Activated CD4-positive, alpha-beta T cell treated with anti-CD3 and anti-CD28 coated beads, Interleukin-2, Interleukin-4, amounts not matched to agents 100 ng/mL and 50 ng/mL, durations not matched to agents 16 hours and 8 hours (primary cell): ENCODE measurements around the gene NOTCH4.
A peak's percentile ranks its signal among the peaks of the same experiment; 100 is the strongest.
"Not testable (repeated sequence)": the region's sequence is repeated elsewhere in the genome, so short reads cannot be mapped to it uniquely, and the experiment has no call there.

Experiments
- DNase-seq: peaks from one replicate; pipeline ENCODE4 v3.0.0-alpha.2; 2020; ENCODE audit warnings: low spot score

The NOTCH4 gene

DNA sequence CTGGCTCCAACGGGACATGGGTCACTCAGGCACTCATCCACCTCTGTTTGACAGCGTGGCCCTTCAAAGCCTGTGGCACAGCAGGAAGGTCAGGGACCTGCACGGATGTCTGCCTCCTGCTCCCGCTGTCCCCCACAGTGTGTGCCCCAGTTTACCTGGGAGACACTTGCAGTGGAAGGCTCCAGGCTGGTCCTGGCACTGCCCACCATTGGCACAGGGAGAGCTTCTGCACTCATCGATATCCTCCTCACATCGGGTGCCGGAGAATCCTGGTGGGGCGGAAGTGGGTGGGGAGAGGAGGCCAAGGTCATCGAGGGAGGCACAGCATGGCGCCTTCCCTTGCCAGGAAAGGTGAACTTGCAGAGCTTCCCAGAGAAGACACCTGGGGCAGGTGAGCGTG lies 6.9 kb downstream of the NOTCH4 start:
- DNase-seq: no peak

DNA sequence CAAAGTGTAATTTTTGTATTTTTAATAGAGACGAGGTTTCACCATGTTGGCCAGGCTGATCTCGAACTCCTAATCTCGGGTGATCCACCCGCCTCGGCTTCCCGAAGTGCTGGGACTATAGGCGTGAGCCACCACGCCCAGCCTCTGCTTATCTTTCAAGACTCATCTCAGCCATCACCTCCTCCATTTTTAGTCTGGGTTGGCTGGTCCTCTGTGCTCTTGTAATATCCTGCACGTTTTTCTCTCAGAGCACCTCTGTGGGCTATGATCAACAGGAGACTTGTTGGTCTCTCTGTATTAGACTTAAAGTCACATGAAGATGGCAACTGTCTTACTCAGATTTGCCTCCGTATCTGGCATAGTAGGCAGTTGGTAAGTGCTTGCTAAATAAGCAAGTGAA lies 7.6 kb downstream of the NOTCH4 start:
- no peak for DNase-seq

DNA sequence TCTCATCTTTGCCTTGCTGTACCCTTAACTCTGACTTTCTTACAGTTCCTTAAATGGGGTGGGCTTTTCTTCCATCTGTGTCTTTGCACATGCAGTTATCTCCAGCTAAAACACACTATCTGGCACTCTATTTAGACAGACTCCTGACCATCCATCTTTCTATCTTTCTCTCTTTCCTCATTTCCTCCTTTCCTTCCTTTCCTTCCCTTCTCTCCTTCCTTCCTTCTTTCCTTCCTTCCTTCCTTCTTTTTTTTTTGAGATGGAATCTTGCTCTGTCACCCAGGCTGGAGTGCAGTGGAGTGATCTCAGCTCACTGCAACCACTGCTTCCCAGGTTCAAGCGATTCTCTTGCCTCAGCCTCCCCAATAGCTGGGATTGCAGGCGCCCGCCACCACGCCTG lies 8.2 kb downstream of the NOTCH4 start:
- no peak for DNase-seq

DNA sequence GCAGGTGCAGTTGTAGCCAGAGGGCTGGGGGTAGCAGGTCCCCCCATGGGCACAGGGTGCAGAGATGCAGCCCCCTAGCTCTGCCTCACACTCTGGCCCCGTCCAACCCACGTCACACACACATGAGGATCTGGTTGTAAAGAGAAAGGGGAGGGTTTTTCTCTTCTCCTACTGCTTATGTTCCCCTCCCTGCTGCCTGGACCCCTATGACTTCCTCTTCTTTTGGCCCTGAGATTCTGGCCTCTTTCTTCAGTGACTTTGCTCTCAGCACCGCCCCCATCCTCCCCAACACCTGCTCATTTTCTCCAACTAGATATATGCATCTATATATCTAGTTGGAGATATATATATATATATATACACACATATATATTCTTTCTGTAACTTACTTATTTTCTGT lies 9.7 kb downstream of the NOTCH4 start:
- DNase-seq: no peak

DNA sequence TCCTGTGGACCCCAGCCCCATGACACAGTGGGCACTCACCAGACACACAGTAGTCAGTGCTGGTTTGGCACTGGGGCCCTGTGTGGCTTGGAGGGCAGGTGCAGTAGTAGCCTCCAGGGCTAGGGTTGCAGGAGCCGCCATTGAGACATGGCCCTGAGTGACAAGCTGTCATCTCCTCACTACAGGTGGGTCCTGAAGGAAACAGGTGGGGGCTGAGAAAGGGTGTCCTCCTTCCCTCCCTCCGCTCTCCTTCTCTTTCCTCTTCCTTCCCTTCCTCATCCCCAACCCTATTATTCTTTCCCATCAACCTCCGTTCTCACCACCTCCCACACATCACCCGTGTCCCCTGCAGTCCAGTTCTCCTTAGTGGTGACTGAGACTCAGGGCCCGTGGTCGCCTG lies 10.2 kb downstream of the NOTCH4 start:
- no peak for DNase-seq

DNA sequence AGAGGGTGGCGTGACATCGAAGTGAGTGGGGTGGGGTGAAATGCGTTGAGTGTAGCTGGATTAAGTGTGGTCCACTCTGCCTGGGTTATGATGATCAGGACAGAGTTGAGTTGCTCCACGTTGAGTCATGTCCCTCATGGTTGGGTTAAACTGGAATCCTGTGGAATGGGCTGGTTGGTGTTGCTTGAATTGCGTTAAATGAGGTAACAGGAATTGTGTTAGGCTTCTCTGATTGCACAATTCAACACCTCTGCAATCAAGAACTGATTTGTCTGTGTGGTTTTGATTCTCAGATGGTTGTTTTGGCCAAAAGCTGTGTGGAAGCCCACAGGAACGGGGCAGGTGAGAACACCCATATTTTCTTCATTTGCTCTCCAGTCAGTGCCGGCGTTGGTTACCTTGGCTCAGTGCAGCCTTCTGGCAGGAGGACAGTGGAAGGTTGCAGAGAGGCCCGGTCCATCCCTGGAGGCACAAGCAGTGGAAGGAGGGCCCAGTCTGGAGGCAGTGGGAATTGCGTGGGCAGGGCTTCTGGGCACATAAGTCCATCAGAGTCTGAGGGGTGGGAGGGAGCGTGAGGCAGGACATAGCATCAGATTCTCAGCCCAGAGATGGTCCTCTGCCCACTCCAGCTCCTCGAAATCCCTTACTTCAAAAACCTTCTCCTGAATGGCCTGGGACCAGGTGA lies 11.6 kb downstream of the NOTCH4 start:
- no peak for DNase-seq

DNA sequence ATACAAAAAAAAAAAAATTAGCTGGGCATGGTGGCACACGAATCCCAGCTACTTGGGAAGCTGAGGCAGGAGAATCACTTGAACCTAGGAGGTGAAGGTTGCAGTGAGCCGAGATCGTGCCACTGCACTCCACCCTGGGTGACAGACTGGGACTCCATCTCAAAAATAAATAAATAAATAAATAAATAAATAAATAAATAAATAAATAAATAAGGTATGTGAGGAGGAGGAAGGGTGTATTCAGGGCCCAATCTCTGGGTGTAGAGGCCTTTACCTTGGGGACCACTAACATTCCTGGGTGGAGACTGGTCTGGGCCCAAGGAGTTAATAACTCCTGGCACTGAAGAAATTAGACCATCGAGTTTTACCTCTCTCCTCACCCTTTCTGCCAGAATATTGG lies 12.4 kb downstream of the NOTCH4 start:
- not testable (repeated sequence) for DNase-seq

DNA sequence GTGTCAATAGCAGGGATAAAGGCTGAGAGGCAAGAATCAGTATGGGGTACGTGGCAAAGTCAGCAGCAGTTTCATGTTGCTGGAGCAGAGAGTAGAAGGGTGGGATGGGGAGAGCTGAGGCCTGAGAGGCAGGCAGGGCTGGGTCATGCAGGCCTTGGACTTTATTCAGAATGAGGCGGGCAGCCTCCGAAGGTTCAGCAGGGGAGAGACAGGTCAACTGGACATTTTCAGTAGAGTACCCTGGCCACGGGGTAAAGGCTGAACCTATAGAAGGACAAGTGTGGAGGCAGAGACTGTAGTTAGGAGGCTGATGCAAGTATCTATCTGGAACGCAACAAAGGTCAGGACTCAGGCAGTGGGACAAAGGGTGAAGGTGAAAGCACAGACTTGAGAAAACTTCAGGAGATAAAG lies 13.7 kb downstream of the NOTCH4 start:
- DNase-seq: no peak

DNA sequence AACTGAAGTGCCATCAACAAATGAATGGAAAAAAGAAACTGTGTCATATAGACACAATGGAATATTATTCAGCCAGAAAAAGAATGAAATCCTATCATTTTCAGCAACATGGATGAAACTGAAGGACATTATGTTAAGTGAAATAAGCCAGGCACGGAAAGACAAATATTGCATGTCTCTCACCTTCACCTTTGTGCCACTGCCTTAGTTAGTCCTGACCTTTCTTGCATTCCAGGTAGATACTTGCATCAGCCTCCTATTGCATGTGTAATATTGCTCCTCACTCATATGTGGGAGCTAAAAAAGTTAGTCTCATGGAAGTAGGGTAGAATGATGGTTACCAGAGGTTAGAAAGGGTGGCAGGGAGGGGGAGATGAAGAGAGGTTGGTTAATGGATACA lies 14.9 kb downstream of the NOTCH4 start:
- no peak for DNase-seq

DNA sequence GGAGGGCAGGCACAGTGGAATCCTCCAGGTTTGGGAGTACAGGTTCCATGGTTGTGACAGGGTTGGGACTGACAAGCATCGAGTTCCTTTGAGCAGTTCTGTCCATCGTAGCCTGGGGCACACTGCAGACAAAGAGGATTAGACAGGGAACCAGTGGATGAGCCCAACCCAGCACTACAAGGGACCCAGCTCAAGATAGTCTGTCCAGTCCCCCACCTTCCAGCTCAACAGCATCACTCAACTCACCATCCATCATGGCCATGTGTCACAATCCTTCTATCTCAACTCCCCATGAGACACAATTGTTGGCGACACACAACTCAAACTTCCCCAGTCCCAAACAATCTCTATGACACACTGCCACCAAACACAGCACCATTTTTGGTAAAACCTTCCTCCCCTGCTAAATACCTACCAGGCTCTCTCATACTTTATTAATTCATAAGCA lies 19.6 kb downstream of the NOTCH4 start:
- no peak for DNase-seq

DNA sequence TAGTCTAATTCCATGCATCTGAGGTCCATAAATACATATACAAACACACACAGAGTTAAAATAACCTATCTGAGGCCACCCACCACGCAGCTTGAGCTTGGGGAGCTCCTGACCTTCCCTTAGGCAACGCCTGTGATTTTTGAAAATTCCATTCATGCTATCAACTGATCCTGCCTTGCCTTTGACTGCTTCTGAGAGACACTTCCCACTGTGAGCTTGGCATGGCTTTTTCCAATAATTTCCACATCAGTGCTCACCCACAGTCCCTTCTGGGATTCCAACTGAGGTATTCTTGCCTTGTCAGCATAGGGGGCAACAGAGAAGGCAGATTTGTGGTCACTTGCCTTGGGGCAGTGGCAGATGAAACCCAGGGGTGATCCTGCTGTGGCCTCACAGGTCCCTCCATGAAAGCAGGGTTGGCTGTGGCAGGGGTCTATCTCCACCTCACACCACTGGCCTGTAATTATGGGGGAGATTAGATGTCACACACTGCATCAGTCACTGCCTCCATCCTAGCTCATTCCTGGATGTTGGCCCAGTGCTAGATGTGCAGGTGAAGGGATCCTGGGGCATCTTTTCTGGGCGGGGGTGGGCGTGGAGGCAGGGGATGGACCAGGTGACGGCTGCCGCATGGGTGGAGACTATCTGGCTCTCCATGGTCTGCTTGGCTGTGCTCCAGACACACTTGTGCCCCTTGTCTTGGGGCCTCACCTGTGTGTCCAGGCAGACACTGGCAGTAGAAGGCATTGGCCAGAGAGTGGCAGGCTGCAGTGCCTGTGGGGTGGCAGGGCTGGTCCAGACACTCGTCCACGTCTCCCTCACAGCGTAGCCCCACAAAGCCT lies 20.2 kb downstream of the NOTCH4 start:
- DNase-seq: no peak

DNA sequence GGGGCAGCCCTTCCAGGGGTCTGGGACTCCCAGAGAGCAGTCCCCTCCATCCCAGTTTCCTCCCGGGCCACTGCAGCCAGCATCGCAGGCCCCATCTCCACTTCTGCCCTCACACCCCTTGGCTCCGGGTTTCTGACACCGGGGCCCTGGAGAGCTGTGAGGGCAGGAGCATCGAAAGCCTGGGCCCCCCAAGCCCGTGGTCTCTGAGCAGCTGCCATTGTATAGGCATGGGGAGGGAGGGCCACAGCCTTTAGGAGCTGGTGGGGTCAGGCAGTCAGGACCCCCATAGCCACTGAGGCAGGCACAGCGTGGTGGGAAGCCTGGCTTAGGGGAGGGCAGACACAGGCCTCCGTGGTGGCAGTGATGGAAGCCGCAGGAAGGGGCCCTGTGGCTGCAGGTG lies 21.7 kb downstream of the NOTCH4 start:
- DNase-seq: no peak

DNA sequence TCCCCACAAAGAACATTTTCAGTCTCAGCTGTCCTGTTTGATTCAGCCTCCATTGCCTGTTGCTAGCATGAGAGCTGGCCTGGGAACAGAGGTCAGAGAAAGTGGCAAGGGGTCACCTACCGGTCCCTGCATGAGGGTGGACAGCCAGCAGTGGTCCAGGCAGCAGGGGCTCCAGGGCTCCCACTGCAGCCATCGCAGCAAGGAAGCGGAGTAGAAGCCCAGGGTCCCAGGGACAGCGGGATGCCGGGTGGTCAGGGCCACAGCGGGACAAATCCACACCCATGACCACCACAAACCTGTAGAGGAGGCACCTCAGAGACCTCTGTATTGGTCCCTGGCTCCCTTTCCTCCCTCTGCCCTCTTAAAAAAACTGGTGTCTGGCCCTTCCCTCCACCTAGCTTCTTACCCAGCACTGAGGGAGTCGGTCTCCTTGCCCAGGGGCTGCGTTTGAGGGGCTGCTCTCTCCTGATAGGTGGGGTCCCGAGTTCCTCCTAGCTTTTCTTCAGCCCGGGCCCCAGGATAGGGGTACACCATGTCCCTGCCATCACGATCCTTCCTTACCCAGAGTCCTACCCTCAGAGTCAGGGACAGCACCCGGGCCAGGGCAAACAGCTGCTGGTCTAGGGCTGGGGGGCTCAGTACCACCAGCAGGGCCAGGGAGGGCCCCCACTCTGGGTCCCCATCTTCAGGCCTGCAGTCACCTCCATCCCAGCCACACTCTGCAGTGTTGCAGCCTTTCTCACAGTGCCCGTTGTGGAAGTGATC lies 23.0 kb downstream of the NOTCH4 start:
- no peak for DNase-seq

DNA sequence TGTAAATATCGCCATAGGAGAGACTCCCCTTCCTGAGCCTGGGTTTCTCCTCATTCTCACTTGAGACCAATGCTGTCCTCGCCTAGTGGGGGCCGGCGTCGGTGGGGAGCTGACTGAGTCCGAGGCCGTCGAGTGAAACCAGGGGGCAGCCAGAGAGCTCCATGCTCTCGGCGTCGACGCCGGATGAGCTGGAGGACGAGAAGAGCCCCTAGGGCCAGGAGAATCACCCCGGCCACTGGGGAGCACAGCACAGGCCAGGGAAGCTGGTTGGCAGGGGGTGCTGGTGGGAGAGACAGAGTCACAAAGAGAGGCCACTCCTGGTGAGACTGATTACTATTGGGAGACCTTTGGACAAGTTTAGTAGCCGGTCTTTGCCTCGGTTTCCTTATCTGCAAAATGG lies 25.0 kb downstream of the NOTCH4 start:
- DNase-seq: no peak

DNA sequence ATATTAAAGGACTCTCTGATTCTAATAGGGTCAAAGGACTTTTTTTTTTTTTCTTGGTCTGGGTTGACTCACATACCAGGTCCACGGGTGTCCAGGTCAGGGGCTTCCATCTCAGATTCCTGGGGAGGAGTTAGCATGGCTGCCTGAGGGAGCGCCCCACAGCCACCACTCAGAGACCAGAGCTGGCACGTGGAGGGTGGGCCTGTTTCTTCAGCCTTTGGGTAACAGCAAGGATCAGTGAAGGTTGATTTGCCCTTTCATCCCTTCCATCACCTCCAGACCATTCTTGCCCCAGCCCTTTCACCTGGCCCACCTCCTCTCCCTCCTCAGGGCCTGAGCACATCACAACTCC lies 25.5 kb downstream of the NOTCH4 start:
- no peak for DNase-seq

DNA sequence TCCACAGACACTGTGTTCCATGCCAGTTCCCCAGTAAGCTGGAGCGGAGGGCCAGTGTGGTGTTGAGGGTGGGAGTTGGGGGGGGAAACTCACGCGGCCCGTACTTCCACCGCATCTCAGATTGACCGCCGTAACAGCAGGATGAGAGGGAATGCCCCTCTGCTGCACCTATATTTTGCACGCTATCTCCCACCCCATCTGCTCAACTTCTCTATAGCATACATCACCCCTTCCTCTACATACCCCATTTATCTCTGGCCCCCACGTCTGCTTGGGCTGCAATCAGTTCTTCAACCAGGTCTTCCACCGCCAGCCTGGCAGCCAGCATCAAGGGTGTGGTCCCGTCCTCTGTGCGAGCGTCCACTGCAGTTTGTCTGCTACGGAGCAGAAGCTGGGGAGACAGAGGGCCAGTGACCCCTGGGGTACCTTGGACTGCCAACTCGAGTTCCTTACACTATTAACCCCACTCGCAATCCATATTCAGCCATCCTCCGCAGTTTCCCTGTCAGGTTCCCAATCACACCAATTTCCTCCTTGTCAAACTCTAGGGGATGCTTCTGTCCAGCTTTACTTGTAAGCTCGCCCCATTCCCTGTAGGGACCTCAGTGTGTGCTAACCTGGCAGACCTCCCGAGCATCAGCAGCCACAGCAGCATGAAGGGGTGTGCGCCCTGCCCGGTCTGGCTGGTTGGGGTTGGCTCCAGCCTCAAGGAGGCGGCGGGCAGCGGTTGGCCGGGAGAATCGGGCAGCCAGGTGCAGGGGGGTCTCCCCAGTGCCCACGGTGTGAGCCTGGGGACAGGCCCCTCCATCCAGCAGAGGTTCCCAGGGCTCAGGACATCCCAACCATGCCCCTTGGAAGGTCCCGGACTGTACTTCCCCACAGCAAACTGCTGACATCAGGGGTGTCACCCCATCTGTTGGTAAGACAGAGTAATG lies 26.9 kb downstream of the NOTCH4 start:
- DNase-seq: no peak

DNA sequence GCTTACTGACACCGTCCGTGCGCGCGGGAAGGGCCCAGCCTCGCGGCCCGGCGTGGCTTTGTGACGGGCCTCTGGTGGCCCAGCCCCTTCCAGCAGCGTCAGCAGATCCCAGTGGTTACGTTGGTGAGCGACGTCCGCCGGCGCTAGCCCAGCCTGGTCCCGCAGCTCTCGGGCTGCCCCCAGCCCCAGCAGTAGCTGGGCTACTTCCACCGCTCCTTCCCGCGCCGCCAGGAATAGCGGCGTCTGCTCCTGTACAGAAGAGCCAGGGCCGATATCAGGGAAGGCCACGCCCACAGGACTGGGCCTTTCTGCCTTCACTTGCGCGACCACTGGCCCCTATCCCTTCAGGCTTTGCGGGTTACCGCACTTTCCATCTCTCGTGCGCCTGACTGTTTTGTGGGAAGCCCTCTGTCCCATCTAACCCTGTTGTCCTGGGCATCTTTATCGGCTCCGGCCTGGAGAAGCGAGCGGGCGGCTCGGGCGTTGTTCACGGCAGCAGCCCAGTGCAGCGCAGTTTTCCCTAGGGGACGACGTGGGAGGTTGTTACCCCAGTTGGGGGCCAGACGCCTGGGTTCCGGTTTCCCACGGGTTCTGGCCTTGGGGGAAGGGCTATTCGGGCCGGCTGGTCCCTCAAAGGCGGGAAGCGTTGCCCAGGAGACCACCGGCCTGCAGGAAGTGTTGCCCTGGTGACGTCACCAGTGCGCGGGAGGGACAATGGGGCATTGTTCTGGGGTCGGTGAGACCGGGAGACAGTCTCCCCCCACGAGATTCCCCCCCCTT lies 27.8 kb downstream of the NOTCH4 start:
- peak; percentile 63 for DNase-seq

DNA sequence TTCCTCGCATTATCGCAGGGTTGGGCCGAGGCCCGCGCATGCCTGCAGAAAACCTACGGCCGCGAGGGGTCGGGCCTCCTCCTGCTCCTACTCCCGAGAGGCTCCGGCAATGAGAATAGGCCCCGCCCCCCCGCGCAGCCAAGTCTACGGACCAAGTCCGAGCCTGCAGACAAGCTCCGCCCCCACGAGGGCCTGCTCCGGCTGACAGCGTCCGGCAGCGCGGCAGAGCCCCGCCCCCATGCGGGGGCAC lies 28.3 kb downstream of the NOTCH4 start:
- DNase-seq: peak; percentile 100

DNA sequence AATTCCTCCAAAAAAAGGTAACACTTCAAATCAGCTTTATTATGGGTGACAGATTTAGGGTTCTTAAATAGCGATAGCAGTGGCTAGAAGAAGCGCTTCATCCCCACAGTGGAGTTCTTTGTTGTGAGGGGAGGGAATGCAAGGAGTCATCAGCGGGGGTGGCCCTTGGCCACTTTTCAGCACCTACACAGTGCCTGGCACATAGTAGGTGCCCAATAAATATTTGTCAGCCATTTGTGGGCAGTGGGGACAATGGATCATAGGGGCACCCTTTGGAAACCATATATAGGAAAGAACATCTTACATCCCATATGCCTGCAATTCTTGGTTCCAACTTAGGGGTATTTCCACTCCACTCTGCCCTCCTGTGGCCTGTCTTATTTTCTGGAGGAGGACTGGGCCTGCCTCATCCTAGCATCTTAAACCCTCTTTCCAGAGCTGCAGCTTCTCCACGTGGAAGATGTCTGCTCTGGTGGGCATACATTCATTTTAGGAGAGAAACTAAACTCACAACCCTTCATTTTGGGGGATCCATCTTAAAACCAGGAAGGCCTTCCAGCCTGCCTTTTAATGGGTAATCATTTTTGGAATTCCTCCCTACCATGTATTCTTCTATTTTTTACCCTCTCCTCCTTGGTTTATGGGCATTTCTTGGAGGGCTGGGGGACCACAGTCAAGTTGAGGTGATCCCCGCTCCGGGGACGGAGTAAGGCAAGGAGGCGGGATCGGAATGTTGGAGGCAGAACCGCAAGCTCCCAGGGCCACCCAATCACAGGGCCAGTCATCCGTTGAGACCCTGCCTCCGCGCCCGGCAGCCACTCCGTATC lies 28.8 kb downstream of the NOTCH4 start:
- peak; percentile 45 for DNase-seq

DNA sequence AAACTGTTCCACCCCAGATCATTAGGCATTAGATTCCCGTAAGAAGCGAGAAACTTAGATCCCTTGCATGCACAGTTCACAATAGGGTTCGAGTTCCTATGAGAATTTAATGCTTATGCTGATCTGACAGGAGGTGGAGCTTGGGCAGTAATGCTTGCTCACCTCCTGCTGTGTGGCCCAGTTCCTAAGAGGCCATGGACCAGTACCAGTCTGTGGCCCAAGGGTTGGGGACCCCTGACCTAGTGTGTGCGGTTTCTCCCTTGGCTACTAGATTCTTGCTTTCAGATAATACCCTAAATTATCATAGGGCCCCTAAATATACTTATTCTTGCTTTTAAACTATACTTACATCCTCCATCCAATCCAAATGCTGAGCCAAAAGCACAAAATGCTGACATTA lies 29.5 kb downstream of the NOTCH4 start:
- DNase-seq: no peak
